ES-I3 (cell line): ENCODE data around the gene REM2.

Experiments
- H3K36me3 ChIP-seq: 2 replicates; pipeline ENCODE4 v1.6.1; 2013; ENCODE audit warnings: mild to moderate bottlenecking, low read length, control low read depth, moderate library complexity; ENCODE audit not compliant: insufficient read depth
- H3K4me1 ChIP-seq: 2 replicates; pipeline ENCODE4 v1.6.1; 2013; ENCODE audit warnings: mild to moderate bottlenecking, control low read depth, low read length; ENCODE audit not compliant: insufficient read depth
- H3K9ac ChIP-seq: 2 replicates; pipeline ENCODE4 v1.6.1; 2013; ENCODE audit warnings: low read depth, mild to moderate bottlenecking, low read length, moderate library complexity
- H3K9me3 ChIP-seq: 2 replicates; pipeline ENCODE4 v1.6.1; 2013; ENCODE audit warnings: mild to moderate bottlenecking, low read length, moderate library complexity; ENCODE audit not compliant: control insufficient read depth, insufficient read depth

Gene REM2

GRCh38 chr14:22890416-22890815 is 7.4 kb downstream of the REM2 start:
- Histone ChIP-seq H3K36me3 (no peaks in the 10 kb centered on the region), H3K9ac (no peak overlapping the region), H3K9me3 (no peaks in the 10 kb centered on the region), H3K4me1 (peaks cover 10% of the 10 kb centered on the region; the same call in 1 of the 2 replicates)

GRCh38 chr14:22892488-22892887 is 9.5 kb downstream of the REM2 start:
- H3K9ac ChIP-seq = no peak overlapping the region
- H3K36me3 ChIP-seq = no peaks in the 10 kb centered on the region
- no peaks in the 10 kb centered on the region for H3K9me3 ChIP-seq
- H3K4me1 ChIP-seq = peaks cover 4% of the 10 kb centered on the region; the same call in 1 of the 2 replicates

- no peaks in the 10 kb centered on the region for H3K4me1 ChIP-seq
- H3K9me3 ChIP-seq = no peaks in the 10 kb centered on the region
- H3K9ac ChIP-seq = no peak overlapping the region
- no peaks in the 10 kb centered on the region for H3K36me3 ChIP-seq
Observed at GRCh38 chr14:22893706-22894105, 10.7 kb downstream of the REM2 start.

GRCh38 chr14:22895402-22895801 is 12.4 kb downstream of the REM2 start:
- Histone ChIP-seq H3K9ac (no peak overlapping the region), H3K9me3 (no peaks in the 10 kb centered on the region), H3K36me3 (no peaks in the 10 kb centered on the region), H3K4me1 (peaks cover 6% of the 10 kb centered on the region)

- Histone ChIP-seq H3K4me1 (peaks cover 6% of the 10 kb centered on the region), H3K9me3 (no peaks in the 10 kb centered on the region), H3K9ac (no peak overlapping the region), H3K36me3 (0 out of 2 replicates have a peak, but pooled peaks cover under 1% of the 10 kb centered on the region)
Observed at GRCh38 chr14:22896356-22896755, 13.3 kb downstream of the REM2 start.

GRCh38 chr14:22896760-22897159 is 13.7 kb downstream of the REM2 start:
- H3K4me1 ChIP-seq = peaks cover 6% of the 10 kb centered on the region
- 0 out of 2 replicates have a peak, but pooled peaks cover 4% of the 10 kb centered on the region for H3K36me3 ChIP-seq
- H3K9me3 ChIP-seq = no peaks in the 10 kb centered on the region
- no peak overlapping the region for H3K9ac ChIP-seq

- 0 out of 2 replicates have a peak, but pooled peaks cover 5% of the 10 kb centered on the region for H3K36me3 ChIP-seq
- H3K9ac ChIP-seq = no peak overlapping the region
- peaks cover 6% of the 10 kb centered on the region for H3K4me1 ChIP-seq
- no peaks in the 10 kb centered on the region for H3K9me3 ChIP-seq
Observed at GRCh38 chr14:22897357-22897756, 14.3 kb downstream of the REM2 start.

GRCh38 chr14:22898302-22899090 is 15.5 kb downstream of the REM2 start:
- no peak overlapping the region for H3K9ac ChIP-seq
- H3K36me3 ChIP-seq = 0 out of 2 replicates have a peak, but pooled peaks cover 5% of the 10 kb centered on the region
- peaks cover 6% of the 10 kb centered on the region for H3K4me1 ChIP-seq
- H3K9me3 ChIP-seq = no peaks in the 10 kb centered on the region

GRCh38 chr14:22900081-22900799 is 17.2 kb downstream of the REM2 start:
- Histone ChIP-seq H3K4me1 (peaks cover 6% of the 10 kb centered on the region), H3K36me3 (peaks cover 14% of the 10 kb centered on the region), H3K9ac (no peak overlapping the region), H3K9me3 (no peaks in the 10 kb centered on the region)

GRCh38 chr14:22901799-22902198 is 18.8 kb downstream of the REM2 start:
- peaks cover 20% of the 10 kb centered on the region for H3K36me3 ChIP-seq
- H3K9me3 ChIP-seq = no peaks in the 10 kb centered on the region
- no peak overlapping the region for H3K9ac ChIP-seq
- H3K4me1 ChIP-seq = peaks cover 6% of the 10 kb centered on the region

- H3K9me3 ChIP-seq = no peaks in the 10 kb centered on the region
- peaks cover 6% of the 10 kb centered on the region for H3K4me1 ChIP-seq
- no peak overlapping the region for H3K9ac ChIP-seq
- H3K36me3 ChIP-seq = peaks cover 20% of the 10 kb centered on the region
Observed at GRCh38 chr14:22903742-22904087, 20.7 kb downstream of the REM2 start.

GRCh38 chr14:22905627-22906026 is 22.6 kb downstream of the REM2 start:
- H3K9me3 ChIP-seq = no peaks in the 10 kb centered on the region
- H3K9ac ChIP-seq = no peak overlapping the region
- no peaks in the 10 kb centered on the region for H3K4me1 ChIP-seq
- peaks cover 20% of the 10 kb centered on the region for H3K36me3 ChIP-seq

GRCh38 chr14:22906073-22906472 is 23.1 kb downstream of the REM2 start:
- no peaks in the 10 kb centered on the region for H3K4me1 ChIP-seq
- no peaks in the 10 kb centered on the region for H3K9me3 ChIP-seq
- peaks cover 20% of the 10 kb centered on the region for H3K36me3 ChIP-seq
- H3K9ac ChIP-seq = no peak overlapping the region

- H3K9me3 ChIP-seq = no peaks in the 10 kb centered on the region
- no peaks in the 10 kb centered on the region for H3K4me1 ChIP-seq
- no peak overlapping the region for H3K9ac ChIP-seq
- H3K36me3 ChIP-seq = peaks cover 15% of the 10 kb centered on the region
Observed at GRCh38 chr14:22907429-22907828, 24.4 kb downstream of the REM2 start.

GRCh38 chr14:22908601-22909000 is 25.6 kb downstream of the REM2 start:
- no peaks in the 10 kb centered on the region for H3K4me1 ChIP-seq
- no peaks in the 10 kb centered on the region for H3K9me3 ChIP-seq
- H3K9ac ChIP-seq = no peak overlapping the region
- peaks cover 15% of the 10 kb centered on the region for H3K36me3 ChIP-seq
